Measurements from ENCODE around the gene ATXN1.
A peak's percentile ranks its signal among the peaks of the same experiment; 100 is the strongest.
"Not testable (repeated sequence)": the region's sequence is repeated elsewhere in the genome, so short reads cannot be mapped to it uniquely, and the experiment has no call there.

Gene ATXN1

DNA sequence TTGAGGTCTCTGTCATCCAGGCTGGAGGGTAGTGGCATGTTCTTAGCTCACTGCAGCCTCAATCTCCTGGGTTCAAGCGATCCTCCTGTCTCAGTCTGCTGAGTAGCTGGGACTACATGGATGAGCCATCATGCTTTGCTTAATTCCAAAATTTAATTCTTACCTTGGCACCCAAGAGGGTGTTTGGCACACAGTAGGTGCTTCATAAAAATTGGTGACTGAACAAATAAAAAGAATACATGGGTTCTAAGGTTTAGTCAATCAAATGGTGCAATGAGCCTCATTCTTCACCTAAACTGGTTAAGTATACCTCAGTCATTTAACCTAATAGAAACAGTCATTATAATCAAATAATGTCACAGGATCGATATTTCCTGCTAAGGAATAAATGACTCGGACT is 352.5 kb downstream of the ATXN1 start:
- Histone ChIP-seq H3K27me3 (ENCODE audit: insufficient read depth, poor library complexity, severe bottlenecking) (no peaks in the 10 kb centered on the region), H3K27ac (replicated peaks) (no peak overlapping the region), H3K4me3 (replicated peaks; ENCODE audit: insufficient read depth, low read length) (no peak overlapping the region)
- DNase-seq (ENCODE audit: low read depth in 1 of 2, low spot score in 1 of 2): no peak
- TF ChIP-seq SPI1 (IDR thresholded peaks at IDR 0.05; ENCODE audit: borderline replicate concordance, low read depth): no peak
- no peak for TF ChIP-seq POLR2AphosphoS5 (IDR thresholded peaks at IDR 0.05; ENCODE audit: low read depth)
- no peak for TF ChIP-seq REST (IDR thresholded peaks at IDR 0.05; ENCODE audit: insufficient replicate concordance, low read depth)
- TF ChIP-seq GABPA (IDR thresholded peaks at IDR 0.05; ENCODE audit: low read depth): no peak
- no peak for TF ChIP-seq CTCF (IDR thresholded peaks at IDR 0.05; ENCODE audit: insufficient read depth, low read length)

DNA sequence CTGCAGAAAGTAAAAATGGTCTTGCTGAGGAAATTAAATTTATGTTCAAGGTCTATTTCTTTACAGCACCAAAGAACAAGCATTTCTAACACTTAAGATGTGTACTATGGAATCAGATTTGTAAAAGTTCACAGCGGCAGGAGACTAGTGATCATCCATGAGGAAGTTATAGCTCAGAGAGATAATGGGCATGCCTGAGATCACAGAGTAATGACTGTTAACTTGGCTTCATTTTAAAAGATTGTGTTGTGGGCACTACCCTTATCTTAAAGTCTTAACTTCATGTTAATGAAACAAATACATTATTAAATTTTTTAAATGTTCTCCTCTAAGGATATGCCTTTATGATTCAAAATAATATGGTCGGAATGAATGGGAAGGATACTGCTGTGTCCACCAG is 354.3 kb downstream of the ATXN1 start:
- Histone ChIP-seq H3K27ac (replicated peaks) (peak overlapping the region; percentile 8), H3K27me3 (ENCODE audit: insufficient read depth, poor library complexity, severe bottlenecking) (no peaks in the 10 kb centered on the region), H3K4me3 (replicated peaks; ENCODE audit: insufficient read depth, low read length) (no peak overlapping the region)
- no peak for TF ChIP-seq POLR2AphosphoS5 (IDR thresholded peaks at IDR 0.05; ENCODE audit: low read depth)
- no peak for TF ChIP-seq SPI1 (IDR thresholded peaks at IDR 0.05; ENCODE audit: borderline replicate concordance, low read depth)
- no peak for TF ChIP-seq GABPA (IDR thresholded peaks at IDR 0.05; ENCODE audit: low read depth)
- TF ChIP-seq REST (IDR thresholded peaks at IDR 0.05; ENCODE audit: insufficient replicate concordance, low read depth): no peak
- no peak for TF ChIP-seq CTCF (IDR thresholded peaks at IDR 0.05; ENCODE audit: insufficient read depth, low read length)
- no peak for DNase-seq (ENCODE audit: low read depth in 1 of 2, low spot score in 1 of 2)

- peak in 1 of 2 experiments; percentile 39 for DNase-seq (ENCODE audit: low read depth in 1 of 2, low spot score in 1 of 2)
- peak overlapping the region; percentile 13 for H3K27ac ChIP-seq (replicated peaks)
- not testable (repeated sequence) for H3K4me3 ChIP-seq (replicated peaks; ENCODE audit: insufficient read depth, low read length); H3K27me3 ChIP-seq (ENCODE audit: insufficient read depth, poor library complexity, severe bottlenecking)
- peak; percentile 93 for TF ChIP-seq SPI1 (IDR thresholded peaks at IDR 0.05; ENCODE audit: borderline replicate concordance, low read depth)
These were observed 354.7 kb downstream of the ATXN1 start for GRCh38 chr6:16406538-16406937.

- H3K27ac ChIP-seq (replicated peaks): no peak overlapping the region
- H3K27me3 ChIP-seq (ENCODE audit: insufficient read depth, poor library complexity, severe bottlenecking): no peaks in the 10 kb centered on the region
- H3K4me3 ChIP-seq (replicated peaks; ENCODE audit: insufficient read depth, low read length): no peak overlapping the region
- TF ChIP-seq REST (IDR thresholded peaks at IDR 0.05; ENCODE audit: insufficient replicate concordance, low read depth): no peak
- TF ChIP-seq CTCF (IDR thresholded peaks at IDR 0.05; ENCODE audit: insufficient read depth, low read length): no peak
- no peak for TF ChIP-seq GABPA (IDR thresholded peaks at IDR 0.05; ENCODE audit: low read depth)
- TF ChIP-seq SPI1 (IDR thresholded peaks at IDR 0.05; ENCODE audit: borderline replicate concordance, low read depth): no peak
- no peak for TF ChIP-seq POLR2AphosphoS5 (IDR thresholded peaks at IDR 0.05; ENCODE audit: low read depth)
- no peak for DNase-seq (ENCODE audit: low read depth in 1 of 2, low spot score in 1 of 2)
These were observed 355.9 kb downstream of the ATXN1 start for GRCh38 chr6:16405375-16405774.

All from HL-60 (cell line).